Nephron progenitor cell (in vitro differentiated cells): ENCODE data around the gene PDCD7.

Experiments
- DNase-seq: peaks from one replicate; pipeline ENCODE4 v3.0.0; 2021
- H3K27ac Mint-ChIP-seq: 2 replicates; pipeline ENCODE4 v1.8.0; 2021; ENCODE audit warnings: mild to moderate bottlenecking, moderate library complexity, mixed read lengths
- H3K27me3 Mint-ChIP-seq: 2 replicates; pipeline ENCODE4 v1.8.0; 2021; ENCODE audit warnings: mild to moderate bottlenecking, low read depth, mixed read lengths; ENCODE audit not compliant: poor library complexity
- H3K36me3 Mint-ChIP-seq: 2 replicates; pipeline ENCODE4 v1.8.0; 2021; ENCODE audit warnings: low read depth, mixed read lengths
- H3K4me1 Mint-ChIP-seq: 2 replicates; pipeline ENCODE4 v1.8.0; 2021; ENCODE audit warnings: mixed read lengths
- H3K4me3 Mint-ChIP-seq: 2 replicates; pipeline ENCODE4 v1.8.0; 2021; ENCODE audit warnings: mild to moderate bottlenecking, moderate library complexity, mixed read lengths
- H3K9me3 Mint-ChIP-seq: 2 replicates; pipeline ENCODE4 v1.8.0; 2021; ENCODE audit warnings: mild to moderate bottlenecking, moderate library complexity, mixed read lengths
- CTCF ChIP-seq: fragments of 200-600 bp; sonication (generic); IDR thresholded peaks from 2 replicates; pipeline ENCODE4 v1.5.0; 2021; ENCODE audit warnings: antibody characterized with exemption

Gene PDCD7

GRCh38 chr15:65081758-65082157 is 51.9 kb downstream of the PDCD7 start:
- Mint-ChIP-seq H3K9me3 (no peaks in the 10 kb centered on the region), H3K36me3 (no peaks in the 10 kb centered on the region), H3K27me3 (peaks cover 25% of the 10 kb centered on the region), H3K4me3 (no peak overlapping the region), H3K4me1 (peaks cover 81% of the 10 kb centered on the region), H3K27ac (no peak overlapping the region)
- no peak for TF ChIP-seq CTCF
- DNase-seq, result no peak

GRCh38 chr15:65081270-65081669 is 52.3 kb downstream of the PDCD7 start:
- no peak for TF ChIP-seq CTCF
- Mint-ChIP-seq H3K4me3 (no peak overlapping the region), H3K27ac (no peak overlapping the region), H3K4me1 (peaks cover 81% of the 10 kb centered on the region), H3K36me3 (no peaks in the 10 kb centered on the region), H3K27me3 (peaks cover 25% of the 10 kb centered on the region), H3K9me3 (peaks cover 3% of the 10 kb centered on the region)
- DNase-seq, result no peak

- H3K9me3 Mint-ChIP-seq, result peaks cover 5% of the 10 kb centered on the region
- H3K27me3 Mint-ChIP-seq, result peaks cover 21% of the 10 kb centered on the region
- H3K36me3 Mint-ChIP-seq, result no peaks in the 10 kb centered on the region
- no peak overlapping the region for H3K4me3 Mint-ChIP-seq
- H3K4me1 Mint-ChIP-seq, result peaks cover 70% of the 10 kb centered on the region
- H3K27ac Mint-ChIP-seq, result no peak overlapping the region
- TF ChIP-seq CTCF, result no peak
- DNase-seq, result no peak
Observed at GRCh38 chr15:65079580-65079979, 54.0 kb downstream of the PDCD7 start.

- Mint-ChIP-seq H3K27ac (no peak overlapping the region), H3K4me1 (peaks cover 54% of the 10 kb centered on the region), H3K27me3 (peaks cover 25% of the 10 kb centered on the region), H3K9me3 (peaks cover 15% of the 10 kb centered on the region), H3K4me3 (peak overlapping the region; percentile 50), H3K36me3 (no peaks in the 10 kb centered on the region)
- DNase-seq, result peak; percentile 64
- peak; percentile 40 for TF ChIP-seq CTCF
Observed at GRCh38 chr15:65077981-65078352, 55.6 kb downstream of the PDCD7 start.

- Mint-ChIP-seq H3K4me3 (peak overlapping the region; percentile 50), H3K27me3 (peaks cover 28% of the 10 kb centered on the region), H3K36me3 (no peaks in the 10 kb centered on the region), H3K4me1 (peaks cover 49% of the 10 kb centered on the region), H3K27ac (no peak overlapping the region), H3K9me3 (peaks cover 18% of the 10 kb centered on the region)
- DNase-seq, result no peak
- no peak for TF ChIP-seq CTCF
Observed at GRCh38 chr15:65077291-65077980, 56.2 kb downstream of the PDCD7 start.
